Measurements from ENCODE around the gene SORT1. TPM values are rescaled to one million over a fixed set of nuclear protein-coding genes. Genes with fewer than 3 reads are reported as not detected.
A peak's percentile ranks its signal among the peaks of the same experiment; 100 is the strongest.

Gene SORT1
- polyA plus RNA-seq, 3 donors = 21.3 to 41.1 (median 35.3) TPM

DNA sequence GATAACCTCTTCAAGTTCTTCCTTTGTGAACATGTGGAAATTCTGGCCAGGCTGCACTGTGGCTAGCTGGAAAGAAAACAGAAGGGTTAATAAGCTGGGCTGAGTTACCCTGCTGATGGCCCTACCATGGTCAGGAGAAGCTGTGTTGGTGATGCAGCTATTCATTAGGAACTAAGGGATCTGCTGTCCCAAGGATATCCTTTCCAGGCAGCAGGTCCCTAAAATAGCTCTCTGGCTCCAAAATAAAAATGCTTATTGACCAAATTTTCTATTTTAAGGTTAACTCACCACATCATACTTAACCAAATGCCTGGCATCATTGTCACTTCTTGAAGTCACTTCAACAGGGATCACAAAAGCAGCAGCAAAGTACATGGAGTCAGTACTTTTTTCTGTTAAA lies 4.3 kb upstream of the SORT1 start:
- H3K36me3 ChIP-seq (replicated peaks in 1 of 2; ENCODE audit: control insufficient read depth in 1 of 2, insufficient read depth in 2 of 2, low read length in 2 of 2) = peaks cover 36 to 72% of the 10 kb centered on the region in 2 donors
- intact Hi-C loops (cut with micrococcal nuclease) = no loop called here
- DNase-seq = no peak
- H3K4me2 ChIP-seq (replicated peaks; ENCODE audit: extremely low read depth, low read length, poor library complexity, severe bottlenecking) = no peak overlapping the region
- H3K9me3 Mint-ChIP-seq = peaks cover 0 to 3% (median 0%) of the 10 kb centered on the region in 7 donors
- peaks cover 8 to 11% of the 10 kb centered on the region in 2 donors for H3K4me1 ChIP-seq (ENCODE audit: control insufficient read depth in 1 of 2, insufficient read depth in 2 of 2, low read length in 2 of 2)
- peak overlapping the region in 1 of 7 donors; percentile 55 for H3K27ac Mint-ChIP-seq
- peaks cover 0 to 8% (median 3%) of the 10 kb centered on the region in 3 donors for H3K27me3 Mint-ChIP-seq (ENCODE audit: low read depth in 3 of 3)
- no peaks in the 10 kb centered on the region for H3K9me3 ChIP-seq (replicated peaks in 1 of 2; ENCODE audit: control insufficient read depth in 1 of 2, insufficient read depth in 1 of 2, low read length in 2 of 2)
- H3K27me3 ChIP-seq (ENCODE audit: control insufficient read depth in 2 of 2, insufficient read depth in 2 of 2, low read length in 2 of 2) = no peaks in the 10 kb centered on the region
- no peak overlapping the region for H2AFZ ChIP-seq (ENCODE audit: insufficient read depth, low read depth, low read length, poor library complexity, severe bottlenecking)
- no peak overlapping the region for H3K27ac ChIP-seq (ENCODE audit: low read depth in 1 of 2, low read length in 2 of 2)
- peaks cover 43 to 53% of the 10 kb centered on the region in 2 donors for H3K36me3 Mint-ChIP-seq
- no peak overlapping the region for H3K4me3 Mint-ChIP-seq
- H4K20me1 ChIP-seq (ENCODE audit: insufficient read depth, low read length) = peaks cover 7% of the 10 kb centered on the region
- no peak for TF ChIP-seq CTCF (IDR thresholded peaks at IDR 0.05)
- peaks cover 11% of the 10 kb centered on the region for H3K4me1 Mint-ChIP-seq
- H3K4me3 ChIP-seq (replicated peaks in 1 of 3; ENCODE audit: low read depth in 2 of 3, low read length in 3 of 3) = no peak overlapping the region
- H3K9ac ChIP-seq (ENCODE audit: insufficient read depth, low read length, poor library complexity, severe bottlenecking) = no peak overlapping the region
- H3K79me2 ChIP-seq (ENCODE audit: insufficient read depth, low read length) = peaks cover 15% of the 10 kb centered on the region

DNA sequence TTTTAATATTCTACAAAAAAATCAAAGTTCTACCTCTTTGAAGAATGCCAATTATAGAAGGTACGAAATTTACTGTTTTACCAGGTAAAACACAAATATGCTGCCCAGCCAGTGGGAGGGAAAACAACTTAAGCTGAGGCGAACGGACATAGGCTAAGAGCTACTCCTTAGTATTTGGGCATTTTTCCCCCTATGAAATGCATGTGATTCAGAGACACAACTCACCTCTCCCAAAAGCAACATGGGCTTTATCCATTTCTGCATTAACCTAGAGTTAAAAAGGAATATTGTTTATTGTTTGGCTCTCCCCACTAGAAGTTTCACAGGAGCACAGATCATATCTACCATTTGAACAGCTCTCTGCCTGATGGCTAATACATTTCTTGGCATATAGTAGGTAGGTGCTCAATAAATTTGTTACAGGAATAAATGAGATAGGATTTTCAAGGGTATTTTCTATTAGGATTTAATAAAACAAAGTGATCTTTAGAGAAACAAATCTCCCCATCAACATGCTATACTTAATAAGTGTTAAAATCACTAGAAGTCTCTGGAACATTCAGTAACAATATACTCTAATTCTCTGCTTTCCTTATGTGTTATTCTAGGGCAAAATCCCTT lies 2.4 kb upstream of the SORT1 start:
- Histone ChIP-seq H3K4me3 (replicated peaks in 1 of 3; ENCODE audit: low read depth in 2 of 3, low read length in 3 of 3) (no peak overlapping the region), H4K20me1 (ENCODE audit: insufficient read depth, low read length) (peaks cover 7% of the 10 kb centered on the region), H3K4me2 (replicated peaks; ENCODE audit: extremely low read depth, low read length, poor library complexity, severe bottlenecking) (no peak overlapping the region), H2AFZ (ENCODE audit: insufficient read depth, low read depth, low read length, poor library complexity, severe bottlenecking) (no peak overlapping the region), H3K4me1 (ENCODE audit: control insufficient read depth in 1 of 2, insufficient read depth in 2 of 2, low read length in 2 of 2) (peaks cover 24 to 30% of the 10 kb centered on the region in 2 donors), H3K36me3 (replicated peaks in 1 of 2; ENCODE audit: control insufficient read depth in 1 of 2, insufficient read depth in 2 of 2, low read length in 2 of 2) (peaks cover 24 to 53% of the 10 kb centered on the region in 2 donors), H3K9me3 (replicated peaks in 1 of 2; ENCODE audit: control insufficient read depth in 1 of 2, insufficient read depth in 1 of 2, low read length in 2 of 2) (no peaks in the 10 kb centered on the region), H3K79me2 (ENCODE audit: insufficient read depth, low read length) (peaks cover 34% of the 10 kb centered on the region), H3K9ac (ENCODE audit: insufficient read depth, low read length, poor library complexity, severe bottlenecking) (no peak overlapping the region), H3K27ac (ENCODE audit: low read depth in 1 of 2, low read length in 2 of 2) (no peak overlapping the region), H3K27me3 (ENCODE audit: control insufficient read depth in 2 of 2, insufficient read depth in 2 of 2, low read length in 2 of 2) (no peaks in the 10 kb centered on the region)
- peaks cover 30% of the 10 kb centered on the region for H3K4me1 Mint-ChIP-seq
- 70% methylated on average over 2 of the region's 3 CpGs for WGBS (ENCODE audit: insufficient coverage)
- TF ChIP-seq CTCF (IDR thresholded peaks at IDR 0.05) = no peak
- H3K27ac Mint-ChIP-seq = no peak overlapping the region
- no peak for DNase-seq
- intact Hi-C loops (cut with micrococcal nuclease) = loop anchor here in 1 of 2 donors (2.0 kb wide), 1 partner anchor 123 kb away; no protein-coding TSS in a partner anchor
- no peak overlapping the region for H3K4me3 Mint-ChIP-seq
- H3K27me3 Mint-ChIP-seq (ENCODE audit: low read depth in 3 of 3) = peaks cover 0 to 8% (median 3%) of the 10 kb centered on the region in 3 donors
- peaks cover 0 to 3% (median 0%) of the 10 kb centered on the region in 7 donors for H3K9me3 Mint-ChIP-seq
- peaks cover 31 to 36% of the 10 kb centered on the region in 2 donors for H3K36me3 Mint-ChIP-seq
